Upper lobe of left lung (tissue), 6 donors: ENCODE data around the gene SUSD2. TPM values are rescaled to one million over a fixed set of nuclear protein-coding genes. Genes with fewer than 3 reads are reported as not detected.
"Not testable (repeated sequence)": the region's sequence is repeated elsewhere in the genome, so short reads cannot be mapped to it uniquely, and the experiment has no call there.

Source experiments
- ATAC-seq, 2 donors: fragments of 200-7000 bp; cut with Tn5 transposase; one replicate each; pipeline ENCODE4 v1.9.1; 2022; ENCODE audit warnings: mild to moderate bottlenecking in 2 of 2, moderate library complexity in 2 of 2; ENCODE audit not compliant: low FRiP score in 2 of 2
- DNase-seq, 2 donors: peaks; one replicate each; pipeline ENCODE4 v3.0.0-alpha.2; 2019 to 2020
- H3K27ac ChIP-seq, 4 donors: fragments of 200-600 bp; sonication (generic); one replicate each; pipeline ENCODE4 v1.5.1; 2016 to 2019
- H3K27me3 ChIP-seq, 4 donors: fragments of 200-600 bp; sonication (generic); one replicate each; pipeline ENCODE4 v1.5.1; 2017 to 2019
- H3K36me3 ChIP-seq, 4 donors: fragments of 200-600 bp; sonication (generic); one replicate each; pipeline ENCODE4 v1.5.1; 2016 to 2019
- H3K4me1 ChIP-seq, 4 donors: fragments of 200-600 bp; sonication (generic); one replicate each; pipeline ENCODE4 v1.5.1; 2018 to 2019
- H3K4me3 ChIP-seq, 4 donors: fragments of 200-600 bp; sonication (generic); one replicate each; pipeline ENCODE4 v1.5.1; 2017 to 2019; ENCODE audit warnings: mild to moderate bottlenecking in 2 of 4, moderate library complexity in 1 of 4
- H3K9me3 ChIP-seq, 4 donors: fragments of 200-600 bp; sonication (generic); one replicate each; pipeline ENCODE4 v1.5.1; 2018 to 2019
- EP300 ChIP-seq, 4 donors: sonication (generic); formaldehyde crosslinking; IDR thresholded peaks; one replicate each; pipeline ENCODE4 v1.5.1; 2017; ENCODE audit warnings: antibody characterized with exemption in 4 of 4, control low read depth in 2 of 4
- POLR2A ChIP-seq, 4 donors: fragments of 450-650 bp; IDR thresholded peaks; one replicate each; pipeline ENCODE4 v1.5.1; 2016 to 2017; ENCODE audit warnings: antibody characterized with exemption in 4 of 4, mild to moderate bottlenecking in 2 of 4
- POLR2AphosphoS5 ChIP-seq, 2 donors: sonication (generic); formaldehyde crosslinking; IDR thresholded peaks; one replicate each; pipeline ENCODE4 v1.5.1; 2017; ENCODE audit warnings: antibody characterized with exemption in 2 of 2
- WGBS, 2 donors: methylation state at CpG; one replicate each; pipeline ENCODE4 v1.1.5; 2017 to 2018; 5-methylcytosine and 5-hydroxymethylcytosine counted together
- total RNA-seq, 6 donors: library from RNA; depleted of rRNA in 4 of 6; stranded (reverse); fragments of >200 nt in 4 of 6; gene quantifications; one replicate each; pipeline versions ENCODE4 v1.1.0 to v1.2.1, GENCODE V29; 2016 to 2021
- TF ChIP-seq, protein P1 (sequence below), 6 experiments: fragments of 450-650 bp in 4 of 6; fragments of 200-600 bp in 2 of 6; sonication (generic) in 2 of 6; IDR thresholded peaks; one replicate each; pipeline ENCODE4 v1.5.1; 2016 to 2019; ENCODE audit warnings: antibody characterized with exemption in 6 of 6
- donor health status: DM: no; HTN: no; CAD: no; lungs with moderate emphysema.
- donor health status: DM: no; HTN: yes; CAD: no; lungs with severe emphysema.

The SUSD2 gene, protein sequence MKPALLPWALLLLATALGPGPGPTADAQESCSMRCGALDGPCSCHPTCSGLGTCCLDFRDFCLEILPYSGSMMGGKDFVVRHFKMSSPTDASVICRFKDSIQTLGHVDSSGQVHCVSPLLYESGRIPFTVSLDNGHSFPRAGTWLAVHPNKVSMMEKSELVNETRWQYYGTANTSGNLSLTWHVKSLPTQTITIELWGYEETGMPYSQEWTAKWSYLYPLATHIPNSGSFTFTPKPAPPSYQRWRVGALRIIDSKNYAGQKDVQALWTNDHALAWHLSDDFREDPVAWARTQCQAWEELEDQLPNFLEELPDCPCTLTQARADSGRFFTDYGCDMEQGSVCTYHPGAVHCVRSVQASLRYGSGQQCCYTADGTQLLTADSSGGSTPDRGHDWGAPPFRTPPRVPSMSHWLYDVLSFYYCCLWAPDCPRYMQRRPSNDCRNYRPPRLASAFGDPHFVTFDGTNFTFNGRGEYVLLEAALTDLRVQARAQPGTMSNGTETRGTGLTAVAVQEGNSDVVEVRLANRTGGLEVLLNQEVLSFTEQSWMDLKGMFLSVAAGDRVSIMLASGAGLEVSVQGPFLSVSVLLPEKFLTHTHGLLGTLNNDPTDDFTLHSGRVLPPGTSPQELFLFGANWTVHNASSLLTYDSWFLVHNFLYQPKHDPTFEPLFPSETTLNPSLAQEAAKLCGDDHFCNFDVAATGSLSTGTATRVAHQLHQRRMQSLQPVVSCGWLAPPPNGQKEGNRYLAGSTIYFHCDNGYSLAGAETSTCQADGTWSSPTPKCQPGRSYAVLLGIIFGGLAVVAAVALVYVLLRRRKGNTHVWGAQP
- total RNA-seq: 100 to 1,000 TPM; 191 to 645 (median 348) TPM

DNA sequence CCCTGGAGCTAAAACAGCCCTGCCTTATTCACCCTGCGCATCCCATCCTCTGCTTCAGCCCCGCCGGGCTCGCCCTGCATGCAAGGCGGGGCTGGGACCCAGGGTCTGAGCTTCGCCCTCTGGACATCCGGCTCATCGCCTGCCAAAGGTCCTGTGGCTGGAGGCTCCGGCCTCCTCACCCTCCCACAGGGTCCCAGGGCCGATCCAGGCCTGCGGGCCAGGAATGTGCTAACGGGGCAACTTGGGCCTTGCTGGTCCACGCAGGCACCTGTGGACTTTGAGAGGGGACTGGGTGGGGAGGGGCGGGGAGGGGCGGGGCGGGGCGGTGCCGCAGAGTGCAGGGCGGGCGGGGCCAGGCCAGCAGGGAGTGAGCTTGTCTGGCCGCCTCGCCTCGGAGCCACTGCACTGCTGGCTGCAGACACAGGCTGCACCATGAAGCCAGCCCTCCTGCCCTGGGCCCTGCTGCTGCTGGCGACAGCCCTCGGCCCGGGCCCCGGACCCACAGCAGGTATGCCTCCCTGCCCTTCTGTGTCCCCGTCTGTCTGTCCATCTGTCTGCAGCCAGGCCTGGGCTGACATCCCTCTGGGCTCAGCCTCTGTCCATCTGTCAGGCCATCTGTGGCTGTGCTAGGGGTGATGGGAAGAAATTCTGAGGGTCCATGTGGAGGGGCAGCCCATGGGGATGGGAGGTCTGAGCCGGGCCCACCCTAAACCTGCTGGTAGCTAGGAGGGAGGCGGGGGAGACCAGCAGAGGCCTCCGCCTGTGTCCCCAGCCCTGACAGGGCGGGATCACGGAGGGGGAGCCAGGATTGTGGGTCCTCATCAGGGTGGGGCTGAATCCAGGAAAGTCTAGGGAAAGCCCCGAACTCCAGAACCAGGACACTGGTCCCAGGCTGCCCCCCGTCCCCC lies at the start of gene SUSD2:
TSS of gene SUSD2 (plus strand) at position 400 of the 908 bp plus-strand sequence. CDS start at position 433, 33 bp downstream.
- DNase-seq: peak; percentile 70 to 88
- H3K4me1 ChIP-seq: peaks cover 6 to 55% (median 27%) of the 10 kb centered on the region in 4 donors
- ATAC-seq: peak; percentile 46 to 47
- WGBS, 2 donors: 74 to 78% methylated on average over 8 to 22 of the region's 35 CpGs
- H3K9me3 ChIP-seq: no peaks in the 10 kb centered on the region
- no peaks in the 10 kb centered on the region for H3K27me3 ChIP-seq
- peak within 1 kb of the TSS in 3 of 4 donors; percentile 41 to 50 (median 43) for H3K4me3 ChIP-seq
- TF ChIP-seq EP300 (IDR thresholded peaks at IDR 0.05) (no peak), POLR2AphosphoS5 (IDR thresholded peaks at IDR 0.05) (peak in 1 of 2 donors; percentile 66), POLR2A (IDR thresholded peaks at IDR 0.05) (peak in 1 of 4 donors; percentile 72)
- TF ChIP-seq, protein P1, sequence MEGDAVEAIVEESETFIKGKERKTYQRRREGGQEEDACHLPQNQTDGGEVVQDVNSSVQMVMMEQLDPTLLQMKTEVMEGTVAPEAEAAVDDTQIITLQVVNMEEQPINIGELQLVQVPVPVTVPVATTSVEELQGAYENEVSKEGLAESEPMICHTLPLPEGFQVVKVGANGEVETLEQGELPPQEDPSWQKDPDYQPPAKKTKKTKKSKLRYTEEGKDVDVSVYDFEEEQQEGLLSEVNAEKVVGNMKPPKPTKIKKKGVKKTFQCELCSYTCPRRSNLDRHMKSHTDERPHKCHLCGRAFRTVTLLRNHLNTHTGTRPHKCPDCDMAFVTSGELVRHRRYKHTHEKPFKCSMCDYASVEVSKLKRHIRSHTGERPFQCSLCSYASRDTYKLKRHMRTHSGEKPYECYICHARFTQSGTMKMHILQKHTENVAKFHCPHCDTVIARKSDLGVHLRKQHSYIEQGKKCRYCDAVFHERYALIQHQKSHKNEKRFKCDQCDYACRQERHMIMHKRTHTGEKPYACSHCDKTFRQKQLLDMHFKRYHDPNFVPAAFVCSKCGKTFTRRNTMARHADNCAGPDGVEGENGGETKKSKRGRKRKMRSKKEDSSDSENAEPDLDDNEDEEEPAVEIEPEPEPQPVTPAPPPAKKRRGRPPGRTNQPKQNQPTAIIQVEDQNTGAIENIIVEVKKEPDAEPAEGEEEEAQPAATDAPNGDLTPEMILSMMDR (IDR thresholded peaks at IDR 0.05): no peak
- H3K36me3 ChIP-seq: peaks cover under 1 to 42% (median 36%) of the 10 kb centered on the region in 4 donors
- H3K27ac ChIP-seq: peak within 1 kb of the TSS; percentile 29 to 89 (median 74)

DNA sequence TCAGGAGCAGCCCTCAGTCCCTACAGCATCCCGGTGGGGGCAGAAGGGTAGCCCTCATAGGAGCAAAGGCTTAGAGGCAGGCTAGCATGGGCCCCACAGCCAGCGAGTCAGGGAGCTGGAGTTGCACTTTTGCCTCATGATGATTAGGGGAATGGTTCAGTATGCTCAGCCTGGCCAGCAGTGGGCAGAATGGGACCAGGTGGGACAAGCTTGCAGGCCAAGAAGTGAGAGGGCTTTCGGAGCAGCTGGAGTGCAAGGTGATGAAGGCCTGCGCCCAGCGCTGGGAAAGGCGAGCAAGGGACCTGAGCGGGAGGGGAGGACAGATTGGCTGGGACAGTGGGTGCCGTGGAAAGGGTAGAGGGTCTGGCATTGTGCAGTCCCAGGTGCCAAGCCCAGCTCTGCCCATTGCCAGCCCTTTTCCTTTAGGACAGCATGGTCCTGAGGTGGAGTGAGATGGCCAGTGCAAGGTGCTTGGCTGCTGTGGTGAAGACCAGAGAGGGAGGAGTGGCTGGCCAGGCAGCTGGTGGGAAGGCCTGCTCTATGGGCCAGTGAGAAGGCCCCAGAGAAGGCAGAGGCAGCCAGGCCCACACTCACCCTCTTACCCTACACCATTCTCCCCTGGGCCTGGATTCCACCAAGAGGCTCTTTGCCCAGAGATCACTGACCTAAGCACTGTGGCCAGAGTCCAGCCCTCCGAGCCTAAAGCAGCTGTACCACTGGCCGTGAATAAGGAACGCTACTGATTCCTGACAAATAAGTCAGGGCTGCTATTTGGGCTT lies 47.9 kb upstream of the SUSD2 start:
- no peak overlapping the region for H3K4me3 ChIP-seq
- no peak for TF ChIP-seq POLR2AphosphoS5 (IDR thresholded peaks at IDR 0.05)
- TF ChIP-seq, protein P1 (IDR thresholded peaks at IDR 0.05): peak in 5 of 6 experiments; percentile 8 to 66 (median 53)
- H3K36me3 ChIP-seq: peaks cover 0 to 58% (median 26%) of the 10 kb centered on the region in 4 donors
- peak in 1 of 2 donors; percentile 9 for ATAC-seq
- H3K27me3 ChIP-seq: no peaks in the 10 kb centered on the region
- H3K27ac ChIP-seq: peak overlapping the region in 3 of 4 donors; percentile 10 to 30 (median 19)
- no peaks in the 10 kb centered on the region for H3K9me3 ChIP-seq
- WGBS, 2 donors: 76 to 86% methylated on average over 7 to 11 of the region's 11 CpGs
- H3K4me1 ChIP-seq: peaks cover 12 to 21% (median 20%) of the 10 kb centered on the region in 4 donors
- DNase-seq: peak in 1 of 2 donors; percentile 63

DNA sequence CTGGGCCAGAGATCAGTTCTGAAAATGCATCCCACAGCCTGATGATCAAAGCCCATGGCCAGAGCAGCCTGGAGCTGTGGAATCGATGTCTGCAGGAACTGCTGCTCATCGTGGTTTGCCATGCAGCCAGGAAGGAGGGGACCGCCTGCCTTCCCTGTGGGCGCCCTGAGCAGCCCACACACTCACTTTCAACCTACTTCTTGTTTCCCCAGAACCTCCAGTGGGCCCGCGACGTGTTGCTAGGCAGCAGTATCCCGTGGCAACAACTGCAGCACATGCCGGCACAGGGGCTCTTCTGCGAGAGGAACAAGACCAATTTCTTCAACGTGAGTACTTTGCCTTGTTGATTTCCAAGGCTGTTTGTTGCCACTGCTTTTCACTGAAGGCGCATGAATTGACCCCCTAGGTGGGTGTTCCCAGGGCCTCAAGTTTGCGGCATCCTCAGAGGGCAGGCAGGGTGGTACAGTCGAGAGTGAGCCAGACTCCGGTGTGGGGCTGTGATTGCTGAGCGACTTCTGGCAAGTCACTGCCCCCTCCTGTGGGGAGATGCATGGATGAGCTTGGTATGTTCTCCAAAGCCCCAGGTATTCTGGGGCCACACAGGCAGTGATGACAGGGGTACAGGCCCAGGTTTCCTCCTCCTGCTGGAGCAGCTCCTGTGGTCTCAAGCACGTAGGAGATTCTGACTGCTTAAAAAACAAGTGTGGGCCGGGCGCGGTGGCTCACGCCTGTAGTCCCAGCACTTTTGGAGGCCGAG lies 47.0 kb upstream of the SUSD2 start:
- Histone ChIP-seq H3K4me1 (peaks cover 12 to 21% (median 20%) of the 10 kb centered on the region in 4 donors), H3K27me3 (no peaks in the 10 kb centered on the region), H3K27ac (peak overlapping the region in 1 of 4 donors; percentile 10), H3K4me3 (no peak overlapping the region), H3K9me3 (no peaks in the 10 kb centered on the region), H3K36me3 (peaks cover 0 to 55% (median 27%) of the 10 kb centered on the region in 4 donors)
- DNase-seq: peak; percentile 58 to 70
- no peak for TF ChIP-seq POLR2AphosphoS5 (IDR thresholded peaks at IDR 0.05)
- TF ChIP-seq EP300 (IDR thresholded peaks at IDR 0.05): no peak
- TF ChIP-seq POLR2A (IDR thresholded peaks at IDR 0.05): no peak
- TF ChIP-seq, protein P1 (IDR thresholded peaks at IDR 0.05): no peak
- peak in 1 of 2 donors; percentile 38 for ATAC-seq
- WGBS, 2 donors: 63 to 64% methylated on average over 17 to 20 of the region's 22 CpGs

DNA sequence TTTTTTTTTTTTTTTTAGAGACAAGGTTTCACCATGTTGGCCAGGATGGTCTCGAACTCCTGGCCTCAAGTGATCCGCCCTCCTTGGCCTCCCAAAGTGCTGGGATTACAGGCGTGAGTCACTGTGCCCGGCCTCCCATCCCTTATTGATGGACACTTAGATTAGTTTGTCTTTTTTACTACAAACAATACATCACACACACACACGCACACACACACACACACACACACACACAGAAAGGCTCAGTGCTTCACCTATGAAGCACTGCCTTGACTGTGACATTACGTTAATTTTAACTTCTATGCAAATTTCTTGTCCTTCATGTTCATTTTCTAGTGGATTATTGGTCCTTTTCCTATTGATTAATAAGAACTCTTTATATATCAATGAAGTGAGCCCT lies 44.8 kb upstream of the SUSD2 start:
- DNase-seq, H3K4me3 ChIP-seq, H3K27ac ChIP-seq, ATAC-seq, H3K27me3 ChIP-seq, H3K9me3 ChIP-seq: not testable (repeated sequence)
- 95% methylated on average over 5 to 6 of the region's 6 CpGs for WGBS, 2 donors
- Histone ChIP-seq H3K36me3 (peaks cover 0 to 45% (median 23%) of the 10 kb centered on the region in 4 donors), H3K4me1 (peaks cover 24 to 39% (median 32%) of the 10 kb centered on the region in 4 donors)
